Renal cortex interstitium (tissue), 11 donors: Measurements from ENCODE around the gene PARVB. TPM values are rescaled to one million over a fixed set of nuclear protein-coding genes. Genes with fewer than 3 reads are reported as not detected.

Experiments used
- DNase-seq, 11 donors: peaks; one replicate each; pipeline ENCODE4 v3.0.0-alpha.2; 2013; ENCODE audit warnings: low read depth in 9 of 11, low spot score in 4 of 11; ENCODE audit errors: extremely low read depth in 1 of 11
- polyA plus RNA-seq, 3 donors: library from polyadenylated mRNA; unstranded; fragments of 120-200 nt; gene quantifications; one replicate each; pipeline ENCODE4 v1.2.1, GENCODE V29; 2013; ENCODE audit not compliant: insufficient read length in 3 of 3

Gene PARVB
- polyA plus RNA-seq, 3 donors, result 16.2 to 21.7 (median 20.2) TPM

DNA sequence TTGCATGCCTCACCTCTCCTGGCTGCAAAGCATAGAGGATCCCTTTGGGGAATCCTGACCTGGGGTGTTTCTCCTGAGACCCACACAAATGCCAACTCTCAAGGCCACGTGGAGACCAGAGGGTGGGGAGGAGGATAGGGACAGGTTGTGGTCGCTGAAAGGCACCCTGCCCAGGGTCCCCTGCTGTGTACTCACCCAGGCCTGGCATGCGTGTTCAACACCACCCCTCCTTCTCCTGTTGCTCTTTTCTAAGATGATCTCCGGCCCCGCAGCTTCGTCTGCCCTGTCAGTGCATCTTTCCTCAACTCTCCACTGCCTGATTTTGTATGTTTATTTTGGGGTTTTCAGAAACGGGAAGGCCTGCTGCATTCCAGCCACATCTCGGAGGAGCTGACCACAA is 112.0 kb downstream of the PARVB start:
- DNase-seq, result no peak

GRCh38 chr22:44136786-44137185 is 112.7 kb downstream of the PARVB start:
- no peak for DNase-seq

DNA sequence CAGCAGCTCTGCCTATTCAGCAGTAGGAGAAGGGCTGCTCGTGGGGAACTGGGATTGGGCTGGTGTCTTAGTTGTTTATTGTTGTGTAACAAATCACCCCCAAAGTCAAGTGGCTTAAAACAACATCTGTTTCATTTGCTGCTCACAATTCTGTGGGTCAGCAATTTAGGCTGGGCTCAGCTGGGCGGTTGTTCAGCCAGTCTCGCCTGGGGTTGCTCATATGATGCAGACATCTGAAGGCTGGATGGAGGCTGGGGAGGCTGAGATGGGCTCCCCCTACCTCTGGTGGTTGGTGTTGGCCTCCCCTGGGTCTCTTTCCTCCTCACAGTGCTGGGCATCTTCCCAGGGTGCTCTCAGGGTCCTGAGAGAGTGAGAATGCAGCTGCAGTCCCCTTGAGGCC is 113.3 kb downstream of the PARVB start:
- no peak for DNase-seq

DNA sequence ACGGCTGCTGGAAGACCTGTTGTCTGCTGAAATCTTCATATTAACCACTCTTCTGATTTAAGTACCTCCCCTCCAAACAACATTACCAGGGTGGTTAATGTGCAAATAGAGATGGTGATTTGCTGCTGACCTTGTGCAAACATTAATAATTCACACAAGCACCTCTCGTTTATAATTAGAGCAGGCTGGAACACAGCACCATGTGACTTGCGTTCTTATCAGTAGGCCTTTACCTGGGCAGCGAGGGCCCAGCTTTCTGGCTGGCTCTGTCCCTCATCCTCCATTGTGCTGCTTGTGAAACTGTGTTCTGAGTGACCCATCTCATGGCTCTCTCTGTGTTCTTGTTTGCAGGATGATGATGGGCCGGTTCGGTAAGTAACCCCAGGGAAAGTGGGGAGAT is 115.7 kb downstream of the PARVB start:
- no peak for DNase-seq

DNA sequence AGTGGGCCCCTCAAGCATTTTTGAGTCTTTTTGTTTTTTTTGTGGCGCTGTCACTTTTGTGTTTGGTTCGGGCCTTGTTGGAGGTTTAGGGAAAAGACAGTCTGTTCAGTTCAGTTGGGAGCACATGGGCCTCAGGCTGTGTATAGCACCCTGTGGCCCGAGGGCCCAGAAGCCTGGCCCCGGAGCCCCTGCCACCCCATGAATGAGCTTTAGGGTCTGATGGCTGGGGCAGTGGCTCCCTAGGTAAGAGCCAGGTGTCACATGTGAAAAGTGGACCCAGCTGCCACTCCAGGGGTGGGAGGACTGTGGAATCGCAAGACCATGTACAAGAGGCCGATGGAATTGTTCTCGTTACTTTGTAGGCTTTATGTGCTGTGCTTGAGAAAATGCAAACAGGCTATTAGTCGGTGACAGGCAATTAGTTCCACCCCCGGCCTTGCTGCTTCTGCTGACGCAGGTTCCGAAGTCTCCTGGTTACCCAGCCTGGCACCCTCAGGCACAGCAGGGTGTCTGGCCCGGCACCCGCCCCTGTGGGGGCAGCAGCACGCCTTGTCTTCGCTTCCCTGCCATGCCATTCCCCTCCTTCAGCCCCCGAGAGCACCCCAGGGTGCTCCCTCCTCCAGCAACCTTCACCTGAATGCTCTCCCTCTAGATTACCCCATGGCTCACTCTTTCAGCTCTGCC is 118.5 kb downstream of the PARVB start:
- DNase-seq, result no peak

- no peak for DNase-seq
Observed at GRCh38 chr22:44143105-44143474, 119.0 kb downstream of the PARVB start.

- DNase-seq, result no peak
Observed at GRCh38 chr22:44143579-44143978, 119.5 kb downstream of the PARVB start.

DNA sequence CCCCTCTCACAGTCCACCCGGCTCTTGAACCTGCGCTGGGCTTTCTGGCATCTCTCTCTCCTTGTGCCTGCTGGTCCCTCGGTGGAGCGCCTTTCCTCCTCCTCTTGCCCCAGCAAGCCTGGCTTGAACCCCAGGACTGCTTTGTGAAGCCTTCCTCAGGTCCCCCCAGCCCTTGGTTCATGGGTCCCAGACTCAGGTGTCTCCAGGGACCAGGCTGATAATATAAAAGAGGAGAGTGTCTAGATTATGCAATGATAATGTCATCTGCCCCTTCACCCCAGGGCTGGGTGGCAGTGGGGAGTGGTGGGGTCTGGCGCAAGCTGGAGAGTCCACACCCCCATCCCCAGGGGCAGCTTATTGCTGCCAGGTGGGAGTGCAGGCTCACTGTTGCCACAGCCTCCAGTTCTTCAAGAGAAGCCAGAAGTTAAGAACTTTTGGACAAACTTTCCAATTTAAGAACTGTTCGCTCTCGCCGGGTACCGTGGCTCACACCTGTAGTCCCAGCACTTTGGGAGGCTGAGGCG is 120.0 kb downstream of the PARVB start:
- no peak for DNase-seq

DNA sequence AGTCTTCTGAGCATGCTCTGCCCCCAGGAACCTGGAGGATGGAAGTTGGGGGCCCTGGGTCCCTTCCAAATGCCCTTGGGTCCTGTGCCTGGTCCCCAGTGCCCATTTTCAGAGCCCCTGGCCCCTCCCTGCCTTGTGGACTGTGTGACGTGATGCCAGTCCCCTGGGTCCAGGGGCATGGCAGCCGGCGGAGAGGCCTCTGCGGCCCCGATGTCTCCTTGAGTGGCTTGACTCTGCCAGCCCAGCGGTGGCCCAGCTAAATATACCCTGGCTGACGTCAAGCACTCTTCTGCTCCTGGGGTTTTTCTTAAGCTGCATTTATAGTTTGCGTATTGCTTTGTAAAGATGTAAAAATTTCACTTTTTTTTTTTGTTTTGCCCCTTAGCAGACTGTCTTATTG is 121.4 kb downstream of the PARVB start:
- no peak for DNase-seq

- DNase-seq, result no peak
Observed at GRCh38 chr22:44146088-44146861, 122.2 kb downstream of the PARVB start.

DNA sequence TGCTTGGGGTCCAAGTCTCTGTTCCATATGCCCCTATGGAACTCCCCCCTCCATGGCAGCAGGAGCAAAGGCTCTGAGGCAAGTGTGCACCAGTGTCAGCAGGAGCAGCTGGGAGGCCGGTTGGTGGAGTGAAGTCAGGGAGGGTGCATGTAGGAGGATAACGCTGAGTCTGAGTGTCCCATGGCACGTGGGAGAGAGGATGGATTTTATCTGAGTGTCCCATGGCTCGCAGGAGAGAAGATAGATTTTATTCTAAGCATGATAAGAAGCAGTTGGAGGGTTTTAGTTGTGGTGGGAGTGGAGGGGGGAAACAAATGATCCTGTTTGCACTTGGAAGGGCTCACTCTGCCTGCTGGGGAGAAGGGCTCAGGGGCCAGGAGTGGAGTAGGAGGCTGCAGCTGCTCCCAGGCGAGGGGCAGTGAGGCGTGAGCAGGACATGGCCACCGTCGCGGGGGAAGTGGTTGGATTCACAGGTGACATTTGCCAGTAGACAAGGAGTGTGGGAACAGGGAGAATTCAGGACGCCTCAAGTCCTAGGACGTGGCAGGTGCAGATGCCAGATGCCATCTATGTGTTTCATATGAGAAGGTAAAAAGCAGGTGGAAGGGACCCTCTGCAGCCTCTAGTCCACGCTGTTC is 123.0 kb downstream of the PARVB start:
- DNase-seq, result no peak

GRCh38 chr22:44147821-44148574 is 123.9 kb downstream of the PARVB start:
- DNase-seq, result no peak

DNA sequence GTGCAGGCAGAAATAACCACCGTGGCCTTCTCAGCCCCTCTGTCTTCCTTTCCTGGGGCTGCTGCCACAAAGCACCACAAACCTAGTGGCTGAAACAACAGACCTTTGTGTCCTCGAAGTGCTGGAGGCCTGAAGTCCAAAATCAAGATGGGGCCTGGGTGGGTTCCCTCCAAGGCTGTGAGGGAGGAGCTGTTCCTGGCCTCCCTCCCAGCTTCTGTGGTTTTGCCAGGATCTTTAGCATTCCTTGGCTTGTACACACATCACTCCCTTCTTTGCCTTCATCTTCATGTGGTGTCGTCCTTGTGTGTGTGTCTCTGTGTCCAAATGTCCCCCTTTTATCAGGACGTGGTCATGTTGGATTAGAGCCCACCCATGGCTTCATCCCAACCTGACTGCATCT is 127.6 kb downstream of the PARVB start:
- DNase-seq, result no peak

GRCh38 chr22:44153710-44154109 is 129.6 kb downstream of the PARVB start:
- no peak for DNase-seq

DNA sequence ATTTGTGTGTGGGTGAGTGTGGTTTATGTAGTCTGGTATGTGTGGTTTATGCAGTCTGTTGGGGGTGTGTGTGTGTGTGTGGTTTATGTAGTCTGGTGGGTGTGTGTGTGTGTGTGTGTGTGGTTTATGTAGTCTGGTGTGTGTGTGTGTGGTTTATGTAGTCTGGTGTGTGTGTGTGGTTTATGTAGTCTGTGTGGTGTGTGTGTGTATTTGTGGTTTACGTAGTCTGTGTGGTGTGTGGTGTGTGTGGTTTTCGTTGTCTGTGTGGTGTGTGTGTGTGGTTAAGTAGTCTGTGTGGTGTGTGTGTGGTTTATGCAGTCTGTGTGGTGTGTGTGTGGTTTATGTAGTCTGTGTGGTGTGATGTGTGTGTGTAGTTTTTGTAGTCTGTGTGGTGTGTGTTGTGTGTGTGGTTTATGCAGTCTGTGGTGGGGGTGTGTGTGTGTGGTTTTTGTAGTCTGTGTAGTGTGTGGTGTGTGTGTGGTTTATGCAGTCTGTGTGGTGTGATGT is 130.4 kb downstream of the PARVB start:
- no peak for DNase-seq

- DNase-seq, result no peak
Observed at GRCh38 chr22:44155115-44155514, 131.0 kb downstream of the PARVB start.

DNA sequence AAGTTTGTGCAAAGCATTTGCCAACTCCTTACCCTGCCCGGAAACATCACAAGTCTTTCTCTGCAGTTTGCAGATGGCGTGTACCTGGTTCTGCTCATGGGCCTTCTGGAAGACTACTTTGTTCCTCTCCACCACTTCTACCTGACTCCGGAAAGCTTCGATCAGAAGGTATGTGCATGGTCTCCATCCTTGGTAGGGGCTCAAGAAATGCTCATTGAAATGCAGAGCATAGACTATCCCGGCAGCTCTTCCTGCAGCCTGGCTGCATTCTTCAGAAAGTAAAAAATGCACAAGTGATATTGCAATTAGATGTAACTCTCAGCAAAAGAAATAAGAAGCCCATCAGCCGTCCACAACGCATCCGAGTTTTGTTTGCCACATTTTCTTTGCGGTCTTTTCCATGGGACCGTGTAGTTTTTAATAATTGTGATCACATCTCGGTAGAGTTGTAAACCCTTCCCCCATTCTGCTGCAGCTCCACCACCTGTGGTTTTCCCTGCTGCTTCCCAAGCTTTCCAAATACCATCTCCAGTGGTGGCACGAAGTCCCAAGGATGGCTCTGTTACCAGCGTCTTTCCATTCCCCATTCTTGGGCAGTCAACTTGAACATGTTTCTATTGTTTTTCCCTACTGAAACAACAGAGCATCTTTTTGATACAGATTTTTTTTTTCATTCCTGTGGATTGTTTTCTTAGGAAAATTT is 134.0 kb downstream of the PARVB start:
- no peak for DNase-seq

DNA sequence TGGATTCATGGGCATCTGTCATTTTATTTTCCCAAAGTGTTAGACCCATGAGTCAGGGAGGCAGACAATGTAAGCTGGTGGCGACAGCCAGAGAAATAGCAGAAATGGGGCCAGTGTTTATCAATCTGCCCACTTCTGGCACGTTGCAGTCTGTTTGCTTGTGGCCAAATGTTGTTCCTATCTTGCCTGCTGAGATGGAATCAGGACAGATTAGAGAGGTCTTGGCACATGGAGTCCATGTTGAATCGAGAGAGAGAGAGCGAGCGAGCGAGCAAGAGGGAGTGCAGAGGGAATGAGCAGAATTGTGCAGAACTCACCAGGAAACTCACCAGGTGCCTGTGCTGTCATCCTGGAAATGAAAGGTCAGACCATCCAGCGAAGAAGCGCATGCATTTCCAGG is 134.7 kb downstream of the PARVB start:
- no peak for DNase-seq

DNA sequence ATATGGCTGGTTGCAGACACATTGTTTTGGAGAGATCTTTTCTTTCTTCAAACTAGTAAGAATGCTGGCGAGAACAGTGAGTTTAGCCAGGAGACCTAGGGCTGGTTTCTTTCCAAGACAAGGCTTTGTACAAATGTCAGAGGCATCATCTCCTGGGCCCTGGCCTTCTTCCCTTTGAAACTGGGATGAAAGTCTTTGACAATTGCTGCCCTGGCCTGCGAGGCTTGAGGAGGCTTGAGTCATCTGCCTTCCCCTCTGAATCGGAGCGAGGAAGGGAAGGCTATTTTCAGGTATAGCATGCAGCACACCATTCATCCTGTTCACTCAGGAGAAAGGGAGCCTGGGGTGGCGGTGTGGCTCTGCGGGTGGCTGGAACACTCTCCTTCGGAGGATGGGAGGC is 135.1 kb downstream of the PARVB start:
- DNase-seq, result no peak
